Activated gamma-delta T cell treated with anti-CD3 and anti-CD28 coated beads, Interleukin-2, amount 50 U/mL, for 16 hours (primary cell): ENCODE results near the gene LRP1B.

Experiments
- DNase-seq: peaks from one replicate; pipeline ENCODE4 v3.0.0-alpha.2; 2020; ENCODE audit warnings: low read depth

The LRP1B gene

GRCh38 chr2:141440072-141440635 is 690.7 kb downstream of the LRP1B start:
- DNase-seq = no peak

- DNase-seq = no peak
Measured at GRCh38 chr2:141439524-141439923, 691.3 kb downstream of the LRP1B start.

- DNase-seq = no peak
Measured at GRCh38 chr2:141438536-141438935, 692.3 kb downstream of the LRP1B start.

DNA sequence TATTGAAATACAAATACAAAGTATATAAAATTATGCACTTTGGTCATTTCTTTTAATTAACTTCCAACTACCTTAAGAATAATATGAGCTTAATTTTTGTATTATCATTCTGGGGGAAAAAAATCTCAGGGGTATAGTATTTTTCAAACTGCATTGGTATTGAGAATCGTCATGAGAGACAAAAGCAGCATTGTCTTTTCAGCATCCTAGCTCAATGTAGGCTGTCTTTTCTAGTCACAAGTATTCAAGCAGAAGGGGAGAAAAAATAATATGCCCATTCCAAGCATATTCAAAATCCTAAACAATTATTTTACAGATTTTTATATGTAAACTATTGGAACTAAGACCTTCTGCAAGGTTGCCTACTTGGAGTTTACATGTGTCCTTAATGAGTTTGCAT is 693.3 kb downstream of the LRP1B start:
- DNase-seq = no peak

DNA sequence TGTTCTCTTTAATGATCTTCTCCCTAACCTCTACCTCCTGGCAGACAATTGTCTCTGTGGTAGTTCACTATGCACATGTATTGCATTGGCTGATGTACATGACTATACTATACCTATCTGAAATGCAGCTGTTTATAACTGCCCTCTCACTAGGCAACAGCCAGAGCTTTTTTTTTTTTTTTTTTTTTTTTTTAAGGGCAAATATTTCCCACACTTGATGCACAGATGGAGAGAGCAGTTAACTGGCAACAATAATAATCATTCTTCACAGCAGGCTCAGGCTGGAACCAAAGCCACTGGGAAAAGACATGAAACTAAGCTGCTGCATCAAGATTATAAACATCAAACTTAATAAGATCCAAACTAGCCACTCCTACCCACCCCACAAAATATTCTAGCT is 707.7 kb downstream of the LRP1B start:
- no peak for DNase-seq

GRCh38 chr2:141417246-141417797 is 713.5 kb downstream of the LRP1B start:
- no peak for DNase-seq

GRCh38 chr2:141411419-141411818 is 719.4 kb downstream of the LRP1B start:
- no peak for DNase-seq

- DNase-seq = no peak
Measured at GRCh38 chr2:141399270-141399669, 731.5 kb downstream of the LRP1B start.

GRCh38 chr2:141393214-141393545 is 737.6 kb downstream of the LRP1B start:
- no peak for DNase-seq

DNA sequence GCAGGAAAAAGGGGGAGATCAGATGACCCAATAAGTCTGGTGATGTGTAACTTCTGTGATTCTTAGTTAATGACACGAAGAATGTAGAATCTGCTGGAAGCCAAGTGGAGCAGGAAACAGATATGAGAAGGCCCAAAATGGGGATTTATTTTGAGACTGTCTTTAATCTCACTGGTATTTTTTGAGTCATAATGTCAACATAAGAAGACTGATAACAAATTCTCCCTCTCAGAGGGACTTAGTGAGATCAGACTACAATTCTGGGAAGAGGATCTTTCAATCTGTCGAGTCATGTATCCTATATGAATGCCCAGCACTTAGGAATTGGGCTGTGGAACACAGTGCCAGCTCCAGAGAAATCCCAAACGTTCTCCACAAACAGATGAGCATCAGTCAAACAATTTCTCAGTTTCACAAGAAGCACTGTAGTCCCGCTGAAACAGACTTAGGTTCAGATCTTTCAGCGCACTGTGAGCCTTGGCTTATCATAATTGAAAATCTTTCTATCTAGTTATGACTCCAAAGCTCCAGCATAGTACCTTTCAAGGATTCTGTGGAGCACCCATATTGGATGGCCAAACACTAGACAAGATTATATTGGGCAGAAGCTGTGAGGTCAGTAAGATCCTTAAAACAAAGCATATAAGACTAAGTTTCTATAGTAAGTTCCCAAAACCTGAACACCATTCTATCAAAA is 738.2 kb downstream of the LRP1B start:
- no peak for DNase-seq

DNA sequence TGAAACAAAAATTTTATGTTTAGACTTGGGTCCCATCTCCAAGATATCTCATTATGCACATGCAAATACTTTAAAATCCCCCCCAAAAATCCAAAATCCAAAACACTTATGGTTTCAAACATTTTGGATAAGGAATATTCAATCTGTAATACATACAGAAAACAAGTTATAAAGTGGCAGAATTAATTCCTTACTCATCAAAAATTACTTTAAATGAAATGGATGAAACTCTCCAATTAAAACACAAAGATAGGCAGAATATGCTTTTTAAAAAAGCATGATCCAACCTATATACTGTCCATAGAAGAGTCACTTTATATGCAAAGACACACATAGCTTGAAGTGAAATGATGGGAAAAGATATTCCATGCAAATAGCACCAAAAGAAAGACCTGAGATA is 744.6 kb downstream of the LRP1B start:
- DNase-seq = no peak

- no peak for DNase-seq
Measured at GRCh38 chr2:141384676-141385075, 746.1 kb downstream of the LRP1B start.

DNA sequence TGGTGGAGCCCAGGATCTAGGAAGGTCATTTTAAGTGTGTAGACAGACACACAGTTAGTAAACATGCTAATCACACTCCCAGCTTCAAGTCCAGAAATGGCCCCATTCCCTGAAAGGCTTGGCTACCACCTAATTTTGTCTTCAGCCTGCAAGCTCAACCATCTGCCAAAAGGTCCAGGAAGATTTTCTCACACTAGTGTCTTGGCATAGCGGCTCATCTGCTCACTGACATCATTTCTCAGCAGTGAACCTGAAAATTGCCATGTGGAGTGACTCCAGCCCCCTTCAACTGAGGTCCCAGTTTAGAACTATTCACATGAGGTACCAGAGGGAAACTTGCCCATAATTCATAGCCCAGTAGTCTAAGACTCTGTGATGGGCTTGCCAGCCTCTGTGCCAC is 748.9 kb downstream of the LRP1B start:
- no peak for DNase-seq

DNA sequence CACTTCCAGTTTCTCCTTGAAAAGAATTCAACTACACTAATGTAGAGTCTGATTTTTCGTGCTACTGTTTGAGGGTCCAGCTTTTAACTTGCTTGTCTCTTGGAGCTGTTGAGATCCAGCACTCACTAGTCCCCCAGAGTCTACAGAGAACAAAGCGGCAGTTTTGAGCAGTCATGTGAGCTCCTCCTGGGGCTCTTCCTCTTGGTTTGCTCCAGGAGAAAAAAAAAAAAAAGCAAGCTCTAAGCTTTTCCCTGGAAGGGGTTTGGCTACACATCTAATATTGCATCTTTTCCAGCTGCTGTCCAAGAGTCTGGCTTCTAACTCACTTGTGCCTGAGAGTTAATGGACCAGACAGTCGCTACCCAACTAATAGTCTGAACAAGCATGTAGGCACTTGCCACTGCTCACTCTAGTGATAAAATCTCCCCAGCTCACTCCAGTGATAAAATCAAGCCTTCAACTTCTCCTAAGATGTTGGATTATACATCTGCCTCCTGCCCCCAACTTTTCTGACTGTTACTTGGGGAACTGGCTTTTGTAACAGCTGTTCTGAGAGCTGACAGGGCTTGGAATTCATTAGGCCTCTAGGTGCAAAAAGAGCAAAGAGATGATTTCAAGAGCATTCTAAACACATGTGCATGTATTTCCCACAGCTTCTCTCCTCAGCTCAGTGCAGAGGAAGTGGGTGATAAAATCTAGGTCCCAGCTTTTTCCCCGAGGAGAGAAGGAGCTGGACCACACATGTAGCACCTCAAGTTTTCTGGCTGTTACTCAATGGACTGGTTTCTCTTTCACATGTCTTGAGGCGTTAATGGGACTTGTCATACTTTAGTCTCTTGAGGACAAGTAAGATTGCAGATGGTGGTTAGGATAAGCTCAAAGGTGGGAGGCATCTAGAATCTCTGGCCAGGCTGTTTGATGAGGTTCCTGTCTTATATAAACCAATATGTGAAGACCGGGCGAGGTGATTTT is 750.5 kb downstream of the LRP1B start:
- no peak for DNase-seq

DNA sequence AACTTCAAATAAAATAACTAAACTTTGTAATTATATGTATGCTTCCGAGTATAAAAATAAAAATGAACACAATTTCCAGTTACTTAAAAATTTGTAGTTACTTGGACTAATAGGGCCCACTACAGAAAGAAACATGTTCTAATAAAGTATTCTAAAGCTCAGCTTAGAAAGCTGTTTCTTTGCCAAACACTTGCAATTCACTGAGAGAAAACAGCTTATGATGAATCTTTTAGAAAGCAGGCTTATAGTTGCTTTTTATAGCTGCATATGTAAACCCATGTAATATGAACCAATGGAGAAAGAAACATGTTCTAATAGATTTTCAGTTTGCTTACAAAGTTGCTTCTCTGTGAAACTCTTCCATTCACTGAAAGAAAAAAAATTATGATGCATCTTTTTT is 766.0 kb downstream of the LRP1B start:
- DNase-seq = no peak

DNA sequence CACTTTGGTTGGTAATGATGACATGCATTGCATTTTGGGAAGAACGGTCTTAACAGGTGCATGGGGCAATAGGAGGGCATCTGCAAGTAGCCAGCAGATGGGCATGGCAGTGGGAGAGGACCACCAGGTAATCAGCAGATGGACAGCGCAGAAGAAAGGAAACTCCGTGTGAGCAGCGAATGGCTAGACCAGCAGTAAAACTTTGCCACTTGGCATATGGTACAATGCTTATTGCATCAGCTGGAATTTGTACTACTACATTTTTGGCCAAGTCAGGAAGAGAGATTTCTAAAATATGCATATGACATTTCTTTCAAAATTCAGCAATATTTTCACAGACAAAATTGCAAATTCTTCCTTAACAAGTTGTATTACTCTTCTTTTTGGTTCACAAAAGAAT is 768.5 kb downstream of the LRP1B start:
- no peak for DNase-seq

DNA sequence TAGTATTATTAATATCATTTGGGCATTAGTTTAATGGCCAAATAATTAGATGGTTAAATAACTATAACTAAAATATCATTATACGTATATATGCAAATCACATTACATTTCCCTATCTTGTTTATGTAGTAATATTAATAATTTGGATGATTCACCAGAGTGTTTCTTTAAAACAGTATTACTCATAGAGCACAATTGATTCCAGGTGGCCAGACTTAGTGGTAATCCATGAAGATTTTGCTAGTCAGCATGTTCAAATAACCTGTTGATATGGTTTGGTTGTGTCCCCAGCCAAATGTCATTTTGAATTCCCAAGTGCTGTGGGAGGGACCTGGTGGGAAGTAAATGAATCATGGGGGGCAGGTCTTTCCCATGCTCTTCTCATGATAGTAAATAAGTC is 782.3 kb downstream of the LRP1B start:
- DNase-seq = no peak

DNA sequence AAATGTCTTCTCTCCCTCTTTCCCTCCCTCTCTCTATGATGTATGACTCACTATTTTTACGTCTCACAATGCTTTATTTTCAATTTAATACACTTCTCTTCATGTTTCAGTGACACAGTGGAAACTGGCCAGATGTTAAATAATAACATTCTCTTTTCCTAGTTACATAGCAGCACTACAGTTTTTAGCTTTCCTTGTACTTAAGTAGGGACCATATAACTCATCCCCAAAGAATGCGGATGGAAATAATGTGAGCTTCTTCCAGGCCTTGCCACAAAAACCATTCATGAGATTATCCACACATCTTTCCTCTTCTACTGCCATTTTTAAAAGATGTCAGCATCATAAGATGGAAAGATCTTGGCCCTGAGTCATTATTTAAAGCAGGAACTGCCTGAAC is 789.4 kb downstream of the LRP1B start:
- DNase-seq = no peak

DNA sequence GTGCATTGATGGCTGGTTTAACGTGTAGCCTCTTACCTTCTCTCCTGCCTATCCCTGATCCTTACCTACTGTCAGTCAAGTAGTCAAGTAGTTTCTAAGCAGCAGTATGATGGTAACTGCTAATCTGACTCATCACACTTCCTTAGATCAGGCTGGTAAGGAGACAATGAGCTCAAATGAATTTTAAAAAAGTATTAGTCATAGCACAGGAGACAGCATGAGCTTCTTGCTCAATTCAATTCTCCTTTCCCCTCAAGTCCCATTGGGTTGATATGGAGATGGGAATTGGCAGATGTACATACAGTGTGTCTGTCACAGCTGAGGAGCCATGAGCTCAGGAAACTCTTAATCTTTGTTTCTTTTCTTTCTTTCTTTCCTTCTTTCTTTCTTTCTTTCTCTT is 799.7 kb downstream of the LRP1B start:
- DNase-seq = no peak

GRCh38 chr2:141329964-141330363 is 800.9 kb downstream of the LRP1B start:
- no peak for DNase-seq

DNA sequence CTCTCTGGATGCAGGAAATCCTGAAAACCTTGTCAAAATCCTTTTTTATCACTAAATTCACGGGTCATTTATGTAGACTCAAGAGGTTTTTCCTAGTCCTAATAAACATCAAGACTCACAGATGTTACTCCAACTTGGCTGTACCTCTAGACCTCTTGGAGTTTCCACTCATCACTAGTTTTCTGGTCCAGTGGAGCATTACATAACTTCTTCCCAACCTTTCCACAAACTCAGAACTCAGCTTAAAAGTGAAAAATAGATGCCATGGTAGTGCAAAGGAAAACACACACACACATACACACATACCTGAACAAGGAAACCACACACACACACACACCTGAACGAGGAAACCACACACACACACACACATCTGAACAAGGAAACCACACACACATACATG is 807.2 kb downstream of the LRP1B start:
- no peak for DNase-seq

DNA sequence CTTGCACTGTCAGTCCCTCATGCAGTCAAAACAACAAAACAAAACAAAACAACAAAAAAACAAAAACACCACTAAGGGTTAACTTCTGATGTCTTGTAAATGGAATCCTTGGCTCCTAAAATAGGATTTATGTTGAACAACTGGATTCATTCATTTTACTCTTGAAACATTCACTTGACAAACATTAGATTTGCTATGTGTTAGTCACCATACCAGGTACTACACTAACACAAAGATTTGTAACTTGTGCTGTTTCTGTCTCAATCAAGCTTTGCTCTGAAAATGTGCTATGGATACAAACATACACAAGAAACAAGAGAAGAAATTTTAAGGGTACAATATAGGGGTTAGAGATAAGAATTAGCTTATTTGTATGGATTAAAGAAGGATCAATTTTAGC is 812.8 kb downstream of the LRP1B start:
- no peak for DNase-seq

- DNase-seq = no peak
Measured at GRCh38 chr2:141316606-141317005, 814.2 kb downstream of the LRP1B start.
